ENCODE data around the gene C1orf52. TPM values are rescaled to one million over a fixed set of nuclear protein-coding genes. Genes with fewer than 3 reads are reported as not detected.

Gene C1orf52
- total RNA-seq, 1 donor from 2014 or later: 29.8 TPM

DNA sequence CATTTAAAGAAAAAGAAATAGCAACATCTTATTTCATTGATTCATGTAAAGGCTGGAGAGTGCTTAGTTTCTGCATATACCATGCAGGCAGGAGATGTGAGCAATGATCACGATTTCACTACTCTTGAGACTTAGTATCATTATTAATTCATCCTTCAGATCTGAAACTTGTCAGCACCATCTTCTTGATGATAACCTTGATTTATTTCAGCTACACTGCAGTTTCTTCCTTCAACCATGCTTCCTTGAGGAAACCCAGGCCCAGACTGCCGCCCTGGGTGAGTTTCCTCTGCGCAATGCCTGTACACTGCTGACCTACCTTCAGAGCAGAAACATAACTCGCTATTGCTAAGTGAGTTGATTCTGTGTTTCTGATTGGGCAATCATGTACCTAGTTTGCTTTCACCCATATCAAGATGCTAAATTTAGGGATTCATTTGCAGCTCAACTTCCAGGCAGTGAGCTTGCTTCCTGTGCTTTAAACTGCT lies 30.4 kb upstream of the C1orf52 start:
- Mint-ChIP-seq H3K27me3 (peaks cover 47% of the 10 kb centered on the region), H3K36me3 (ENCODE audit: low read depth) (no peaks in the 10 kb centered on the region), H3K4me3 (no peak overlapping the region), H3K27ac (no peak overlapping the region), H3K4me1 (peaks cover 11% of the 10 kb centered on the region), H3K9me3 (no peaks in the 10 kb centered on the region)
- intact Hi-C loops (cut with micrococcal nuclease): loop anchor here (10.0 kb wide), 1 partner anchor 1145 kb away; the partner anchor contains the start of gene PRKACB
- DNase-seq: no peak

- Mint-ChIP-seq H3K9me3 (no peaks in the 10 kb centered on the region), H3K27me3 (peaks cover 48% of the 10 kb centered on the region), H3K4me1 (peaks cover 10% of the 10 kb centered on the region), H3K36me3 (ENCODE audit: low read depth) (no peaks in the 10 kb centered on the region), H3K4me3 (no peak overlapping the region), H3K27ac (no peak overlapping the region)
- intact Hi-C loops (cut with micrococcal nuclease): no loop called here
- no peak for DNase-seq
Measured at GRCh38 chr1:85289207-85289847, 29.9 kb upstream of the C1orf52 start.

GRCh38 chr1:85284202-85284601 lies 24.7 kb upstream of the C1orf52 start:
- Mint-ChIP-seq H3K27ac (no peak overlapping the region), H3K27me3 (peaks cover 44% of the 10 kb centered on the region), H3K4me1 (peaks cover 8% of the 10 kb centered on the region), H3K4me3 (no peak overlapping the region), H3K36me3 (ENCODE audit: low read depth) (no peaks in the 10 kb centered on the region), H3K9me3 (no peaks in the 10 kb centered on the region)
- DNase-seq: no peak
- intact Hi-C loops (cut with micrococcal nuclease): no loop called here

GRCh38 chr1:85283475-85284199 lies 24.2 kb upstream of the C1orf52 start:
- Mint-ChIP-seq H3K4me1 (peaks cover 14% of the 10 kb centered on the region), H3K9me3 (no peaks in the 10 kb centered on the region), H3K4me3 (no peak overlapping the region), H3K27ac (no peak overlapping the region), H3K36me3 (ENCODE audit: low read depth) (no peaks in the 10 kb centered on the region), H3K27me3 (peaks cover 47% of the 10 kb centered on the region)
- DNase-seq: no peak
- intact Hi-C loops (cut with micrococcal nuclease): no loop called here

DNA sequence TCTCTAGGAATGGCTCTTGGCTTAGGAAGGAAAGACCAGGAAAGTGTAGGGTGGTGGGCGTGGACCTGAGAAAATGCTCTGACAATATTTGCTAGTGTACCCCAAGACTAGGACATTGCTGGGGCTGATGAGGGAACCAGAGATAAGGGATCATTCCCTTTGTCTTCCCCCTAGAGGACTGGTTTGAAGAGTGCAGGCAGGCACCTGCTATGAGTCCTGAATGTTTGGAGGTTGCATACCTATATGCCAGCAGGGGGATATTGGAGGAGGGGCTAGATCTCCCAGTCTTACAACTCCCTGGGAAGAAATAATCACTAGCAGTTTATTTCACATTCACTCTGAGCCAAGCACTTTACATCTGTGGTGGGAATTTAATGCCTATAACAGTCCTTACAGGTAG lies 23.0 kb upstream of the C1orf52 start:
- no peak overlapping the region for H3K27ac Mint-ChIP-seq
- intact Hi-C loops (cut with micrococcal nuclease): no loop called here
- DNase-seq: no peak
- no peak overlapping the region for H3K4me3 Mint-ChIP-seq
- no peaks in the 10 kb centered on the region for H3K9me3 Mint-ChIP-seq
- H3K27me3 Mint-ChIP-seq: peaks cover 47% of the 10 kb centered on the region
- peaks cover 16% of the 10 kb centered on the region for H3K4me1 Mint-ChIP-seq
- H3K36me3 Mint-ChIP-seq (ENCODE audit: low read depth): no peaks in the 10 kb centered on the region

- H3K36me3 Mint-ChIP-seq (ENCODE audit: low read depth): no peaks in the 10 kb centered on the region
- no peak overlapping the region for H3K4me3 Mint-ChIP-seq
- H3K4me1 Mint-ChIP-seq: peaks cover 20% of the 10 kb centered on the region
- no peak overlapping the region for H3K27ac Mint-ChIP-seq
- intact Hi-C loops (cut with micrococcal nuclease): no loop called here
- peaks cover 35% of the 10 kb centered on the region for H3K27me3 Mint-ChIP-seq
- DNase-seq: no peak
- H3K9me3 Mint-ChIP-seq: no peaks in the 10 kb centered on the region
Measured at GRCh38 chr1:85280636-85281035, 21.2 kb upstream of the C1orf52 start.

DNA sequence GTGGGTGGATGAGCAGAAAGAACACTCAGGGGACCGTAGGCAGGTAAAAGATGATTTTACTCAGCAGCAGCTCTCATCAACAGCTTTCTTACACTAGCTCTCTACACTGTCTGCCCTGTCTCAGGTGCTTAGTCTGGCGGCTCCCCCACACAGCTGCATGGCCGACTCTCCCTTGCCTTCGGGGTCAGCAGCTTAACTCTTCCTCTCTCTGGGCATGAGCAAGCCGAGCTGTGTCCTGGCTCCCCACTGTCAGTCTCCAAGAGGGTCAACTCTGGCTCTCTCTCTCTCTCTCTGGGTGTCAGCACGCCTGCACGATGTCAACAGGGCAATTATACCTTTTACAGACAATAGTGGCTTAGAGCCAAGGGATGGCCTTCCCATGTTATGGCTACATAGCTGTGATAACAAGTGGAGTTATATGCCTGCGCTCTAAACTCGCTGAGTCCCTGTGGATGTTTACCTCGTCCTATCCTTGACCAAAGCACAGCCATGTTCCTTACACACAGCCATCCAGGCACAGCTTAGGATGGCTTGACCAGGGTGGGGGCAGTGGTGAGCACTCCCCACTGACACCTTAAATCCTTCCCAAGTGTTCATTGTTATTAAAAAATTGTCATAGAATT lies 20.1 kb upstream of the C1orf52 start:
- Mint-ChIP-seq H3K4me1 (peaks cover 29% of the 10 kb centered on the region), H3K4me3 (peak overlapping the region; percentile 23), H3K9me3 (no peaks in the 10 kb centered on the region), H3K36me3 (ENCODE audit: low read depth) (peaks cover 7% of the 10 kb centered on the region), H3K27ac (peak overlapping the region; percentile 59), H3K27me3 (peaks cover 34% of the 10 kb centered on the region)
- intact Hi-C loops (cut with micrococcal nuclease): loop anchor here (5.0 kb wide), 3 partner anchors 417 to 707 kb away; partner anchors contain the start of genes CTBS and ZNHIT6
- no peak for DNase-seq

GRCh38 chr1:85278853-85279314 lies 19.4 kb upstream of the C1orf52 start:
- peaks cover 34% of the 10 kb centered on the region for H3K4me1 Mint-ChIP-seq
- peak; percentile 80 for DNase-seq
- H3K4me3 Mint-ChIP-seq: peak overlapping the region; percentile 23
- no peaks in the 10 kb centered on the region for H3K9me3 Mint-ChIP-seq
- H3K27me3 Mint-ChIP-seq: peaks cover 31% of the 10 kb centered on the region
- peaks cover 12% of the 10 kb centered on the region for H3K36me3 Mint-ChIP-seq (ENCODE audit: low read depth)
- H3K27ac Mint-ChIP-seq: peak overlapping the region; percentile 31
- intact Hi-C loops (cut with micrococcal nuclease): loop anchor here (5.0 kb wide), 3 partner anchors 417 to 707 kb away; partner anchors contain the start of genes CTBS and ZNHIT6

- no peak for DNase-seq
- H3K4me1 Mint-ChIP-seq: peaks cover 45% of the 10 kb centered on the region
- no peaks in the 10 kb centered on the region for H3K9me3 Mint-ChIP-seq
- intact Hi-C loops (cut with micrococcal nuclease): loop anchor here (2.0 to 5.0 kb wide), 4 partner anchors 416 to 771 kb away; partner anchors contain the start of genes CTBS, GNG5, SPATA1 and ZNHIT6
- no peak overlapping the region for H3K4me3 Mint-ChIP-seq
- peaks cover 22% of the 10 kb centered on the region for H3K36me3 Mint-ChIP-seq (ENCODE audit: low read depth)
- peaks cover 28% of the 10 kb centered on the region for H3K27me3 Mint-ChIP-seq
- no peak overlapping the region for H3K27ac Mint-ChIP-seq
Measured at GRCh38 chr1:85277802-85278201, 18.3 kb upstream of the C1orf52 start.

- Mint-ChIP-seq H3K27ac (peak overlapping the region; percentile 91), H3K27me3 (peaks cover 24% of the 10 kb centered on the region), H3K36me3 (ENCODE audit: low read depth) (peaks cover 23% of the 10 kb centered on the region), H3K4me3 (peak overlapping the region; percentile 84), H3K9me3 (no peaks in the 10 kb centered on the region), H3K4me1 (peaks cover 46% of the 10 kb centered on the region)
- intact Hi-C loops (cut with micrococcal nuclease): loop anchor here (1.0 to 5.0 kb wide), 6 partner anchors 18 to 770 kb away; partner anchors contain the start of genes C1orf52, CTBS, GNG5 and SPATA1
- DNase-seq: no peak
Measured at GRCh38 chr1:85276978-85277639, 17.6 kb upstream of the C1orf52 start.

- DNase-seq: peak; percentile 100
- H3K36me3 Mint-ChIP-seq (ENCODE audit: low read depth): peaks cover 25% of the 10 kb centered on the region
- H3K4me1 Mint-ChIP-seq: peaks cover 46% of the 10 kb centered on the region
- peak within 1 kb of the TSS; percentile 91 for H3K27ac Mint-ChIP-seq
- H3K4me3 Mint-ChIP-seq: peak within 1 kb of the TSS; percentile 84
- intact Hi-C loops (cut with micrococcal nuclease): loop anchor here (1.0 to 5.0 kb wide), 6 partner anchors 17 to 770 kb away; partner anchors contain the start of genes C1orf52, CTBS, GNG5 and SPATA1
- H3K9me3 Mint-ChIP-seq: no peaks in the 10 kb centered on the region
- peaks cover 20% of the 10 kb centered on the region for H3K27me3 Mint-ChIP-seq
Measured at GRCh38 chr1:85276215-85276977, 16.9 kb upstream of the C1orf52 start, which contains the start of gene BCL10. BCL10 (minus strand) TSS chr1:85276632; CDS start chr1:85276352, 280 bp downstream.

- H3K27ac Mint-ChIP-seq: peak overlapping the region; percentile 91
- peaks cover 46% of the 10 kb centered on the region for H3K4me1 Mint-ChIP-seq
- H3K9me3 Mint-ChIP-seq: no peaks in the 10 kb centered on the region
- intact Hi-C loops (cut with micrococcal nuclease): loop anchor here (1.0 to 5.0 kb wide), 6 partner anchors 16 to 769 kb away; partner anchors contain the start of genes C1orf52, CTBS, GNG5 and SPATA1
- H3K27me3 Mint-ChIP-seq: peaks cover 14% of the 10 kb centered on the region
- H3K36me3 Mint-ChIP-seq (ENCODE audit: low read depth): peaks cover 30% of the 10 kb centered on the region
- DNase-seq: peak; percentile 78
- peak overlapping the region; percentile 84 for H3K4me3 Mint-ChIP-seq
Measured at GRCh38 chr1:85275701-85276214, 16.3 kb upstream of the C1orf52 start.

All from activated CD4-positive, alpha-beta T cell treated with anti-CD3 and anti-CD28 coated beads, Interleukin-2, amount 10 ng/mL, durations not matched to agents 24 days and 14 days (primary cell).